HepG2 (cell line): ENCODE results near the gene DDX10. TPM values are rescaled to one million over a fixed set of nuclear protein-coding genes. Genes with fewer than 3 reads are reported as not detected.

Source experiments
- ATAC-seq: fragments of 200-7000 bp; cut with Tn5 transposase; 3 replicates; pipeline ENCODE4 v1.9.1; 2020; ENCODE audit warnings: mild to moderate bottlenecking, moderate library complexity
- BruUV-seq: library from RNA; stranded (reverse); fragments of 400-500 nt; replicated peaks from 2 replicates; lab custom pipeline; 2021; lab: Mats Ljungman, UMichigan
- CTCF ChIA-PET: fragments of 300-600 bp; formaldehyde crosslinking; extraction: SDS; loops from one replicate; lab custom pipeline; 2021; ENCODE audit warnings: low total read pairs, inconsistent platforms, low intra/inter-chr PET ratio; lab: Yijun Ruan, JAX
- POLR2A ChIA-PET: fragments of 350-600 bp; sonication (Branson Sonifier 250); formaldehyde crosslinking; loops from one replicate; lab custom pipeline; 2020; ENCODE audit warnings: antibody characterized with exemption, inconsistent platforms; lab: Yijun Ruan, JAX
- DNase-seq: peaks from one replicate; pipeline ENCODE4 v3.0.0-alpha.2; 2015; ENCODE audit warnings: low spot score
- FAIRE-seq: peaks from 3 replicates; lab custom pipeline; 2011; peaks lifted over from hg19 to GRCh38; lab: Jason Lieb, UNC
- H2AFZ ChIP-seq: one replicate; pipeline ENCODE4 v1.6.1; 2011; ENCODE audit warnings: low read length, inconsistent platforms
- H3K27ac ChIP-seq: fragments of 300-600 bp; 3 replicates; pipeline ENCODE4 v1.8.0; 2011; ENCODE audit warnings: mixed run types, mild to moderate bottlenecking, mixed read lengths, low read length, inconsistent platforms; ENCODE audit not compliant: insufficient read depth; ENCODE audit errors: extremely low read length
- H3K27me3 ChIP-seq, 2 experiments: fragments of 200-600 bp in 1 of 2; 2 replicates in 1 of 2; 3 replicates in 1 of 2; pipeline versions ENCODE4 v1.6.0 to v1.8.0; 2011; ENCODE audit warnings: low read length in 2 of 2, mild to moderate bottlenecking in 2 of 2, moderate library complexity in 2 of 2, inconsistent platforms in 1 of 2; ENCODE audit not compliant: insufficient read depth in 2 of 2, control insufficient read depth in 1 of 2
- H3K36me3 ChIP-seq, 2 experiments: fragments of 200-600 bp in 1 of 2; replicated peaks in 1 of 2; 2 replicates in 1 of 2; 3 replicates in 1 of 2; pipeline versions ENCODE4 v1.5.1 to v1.8.0; 2011; ENCODE audit warnings: low read length in 2 of 2, inconsistent platforms in 1 of 2; ENCODE audit not compliant: insufficient read depth in 2 of 2, control insufficient read depth in 1 of 2
- H3K4me1 ChIP-seq: 2 replicates; pipeline ENCODE4 v1.5.1; 2012; ENCODE audit warnings: low read length, inconsistent platforms; ENCODE audit not compliant: insufficient read depth
- H3K4me2 ChIP-seq: 2 replicates; pipeline ENCODE4 v1.6.0; 2011; ENCODE audit warnings: low read depth, low read length, inconsistent platforms
- H3K4me3 ChIP-seq, 3 experiments: fragments of 200-600 bp in 1 of 3; sonication (generic), shearing (Covaris generic) in 1 of 3; replicated peaks in 1 of 3; 2 replicates each; pipeline ENCODE4 v1.5.1; 2011 to 2016; ENCODE audit warnings: low read length in 3 of 3, inconsistent platforms in 2 of 3, low read depth in 2 of 3, mild to moderate bottlenecking in 2 of 3, control low read depth in 1 of 3, mixed read lengths in 1 of 3; ENCODE audit not compliant: insufficient read depth in 1 of 3
- H3K79me2 ChIP-seq: one replicate; pipeline ENCODE4 v1.6.1; 2011; ENCODE audit warnings: low read length, inconsistent platforms; ENCODE audit not compliant: insufficient read depth
- H3K9ac ChIP-seq: 2 replicates; pipeline ENCODE4 v1.6.0; 2011; ENCODE audit warnings: mild to moderate bottlenecking, low read depth, low read length, inconsistent platforms; ENCODE audit not compliant: insufficient read depth
- H3K9me3 ChIP-seq: 2 replicates; pipeline ENCODE4 v1.5.1; 2012; ENCODE audit warnings: mild to moderate bottlenecking, low read length
- H4K20me1 ChIP-seq: 2 replicates; pipeline ENCODE4 v1.6.0; 2011; ENCODE audit warnings: inconsistent platforms, mild to moderate bottlenecking, low read length, moderate library complexity; ENCODE audit not compliant: insufficient read depth
- AHR ChIP-seq: IDR thresholded peaks from 2 replicates; pipeline ENCODE4 v1.6.1; 2018; ENCODE audit warnings: missing genetic modification reagents, missing compliant biosample characterization
- ATRX ChIP-seq: sonication (generic); formaldehyde crosslinking; IDR thresholded peaks from 2 replicates; pipeline ENCODE4 v1.4.0; 2020; ENCODE audit warnings: missing genetic modification reagents, borderline replicate concordance
- HCFC1 ChIP-seq: fragments of 150-350 bp; IDR thresholded peaks from 2 replicates; pipeline ENCODE4 v1.6.1; 2014; ENCODE audit warnings: low read depth, low read length
- KLF9 ChIP-seq: IDR thresholded peaks from 2 replicates; pipeline ENCODE4 v1.6.1; 2016; ENCODE audit warnings: low read depth
- MTA3 ChIP-seq: sonication (generic); formaldehyde crosslinking; IDR thresholded peaks from 2 replicates; pipeline ENCODE4 v1.4.0; 2020; ENCODE audit warnings: missing genetic modification reagents
- MXI1 ChIP-seq: IDR thresholded peaks from 3 replicates; pipeline ENCODE4 v1.6.1; 2012; ENCODE audit warnings: low read depth, low read length, inconsistent platforms, borderline replicate concordance
- PBX3 ChIP-seq: sonication (generic); formaldehyde crosslinking; IDR thresholded peaks from 2 replicates; pipeline ENCODE4 v1.8.1; 2023; ENCODE audit warnings: missing genetic modification reagents, inconsistent platforms, borderline replicate concordance
- TRIM24 ChIP-seq: sonication (generic); formaldehyde crosslinking; IDR thresholded peaks from 2 replicates; pipeline ENCODE4 v1.8.0; 2022; ENCODE audit warnings: mild to moderate bottlenecking, missing genetic modification reagents
- XBP1 ChIP-seq: sonication (generic); formaldehyde crosslinking; IDR thresholded peaks from 2 replicates; pipeline ENCODE4 v1.5.0; 2020; ENCODE audit warnings: missing genetic modification reagents
- ZBTB8A ChIP-seq: sonication (generic); formaldehyde crosslinking; IDR thresholded peaks from 2 replicates; pipeline ENCODE4 v1.4.0; 2020; ENCODE audit warnings: mild to moderate bottlenecking, low read depth, missing genetic modification reagents, borderline replicate concordance
- ZNF460 ChIP-seq: sonication (generic); formaldehyde crosslinking; IDR thresholded peaks from 2 replicates; pipeline ENCODE4 v1.5.1; 2020; ENCODE audit warnings: missing genetic modification reagents, mild to moderate bottlenecking, borderline replicate concordance
- ZSCAN22 ChIP-seq: sonication (generic); formaldehyde crosslinking; IDR thresholded peaks from 2 replicates; pipeline ENCODE4 v1.4.0; 2020; ENCODE audit warnings: mild to moderate bottlenecking, missing genetic modification reagents
- ZSCAN30 ChIP-seq: sonication (generic); formaldehyde crosslinking; IDR thresholded peaks from 2 replicates; pipeline ENCODE4 v1.5.0; 2020; ENCODE audit warnings: mild to moderate bottlenecking, missing genetic modification reagents
- WGBS: methylation state at CpG from one replicate; pipeline ENCODE4 v1.1.6; 2017; ENCODE audit warnings: low lambda C conversion rate; 5-methylcytosine and 5-hydroxymethylcytosine counted together
- in situ Hi-C: cut with HindIII; loops from 2 replicates; pipeline ENCODE4 v1.10.0; 2017; ENCODE audit warnings: low pct_unique_long_range_greater_than_20kb; ENCODE audit not compliant: extremely low pct_ligation_motif_present
- intact Hi-C: fragments of 100-400 bp; cut with micrococcal nuclease; formaldehyde crosslinking; loops from one replicate; pipeline ENCODE4 v1.10.0; 2022; ENCODE audit not compliant: unreplicated experiment
- polyA plus RNA-seq, 8 experiments: library from polyadenylated mRNA; depleted of rRNA in 3 of 8; stranded (reverse) in 7 of 8; unstranded in 1 of 8; fragments of >200 nt; fragmentation: Illumina TruSeq in 4 of 8; extraction: Trizol in 4 of 8; gene quantifications; 2 replicates each; pipeline versions ENCODE4 v1.2.1 to v1.2.3, GENCODE V29; 2011 to 2016; ENCODE audit warnings: low read depth in 4 of 8, missing spikeins in 1 of 8, mixed read lengths in 1 of 8; ENCODE audit not compliant: insufficient read depth in 1 of 8
- total RNA-seq, 5 experiments: library from RNA; depleted of rRNA; stranded (reverse); fragments of >200 nt; fragmentation: Illumina TruSeq; extraction: Trizol; gene quantifications; 2 replicates each; pipeline ENCODE4 v1.2.3, GENCODE V29; 2016; ENCODE audit warnings: low read depth in 1 of 5
- TF ChIP-seq, protein P1 (sequence below): sonication (generic); formaldehyde crosslinking; IDR thresholded peaks from 2 replicates; pipeline ENCODE4 v1.9.0; 2022; ENCODE audit warnings: missing genetic modification reagents, mild to moderate bottlenecking, borderline replicate concordance

The DDX10 gene
- total and polyA plus RNA-seq, 2 of the 13 experiments (the other 11 are each of a cell fraction or from before 2014, with no cell fraction given), result 17.0 to 32.0 TPM

DNA sequence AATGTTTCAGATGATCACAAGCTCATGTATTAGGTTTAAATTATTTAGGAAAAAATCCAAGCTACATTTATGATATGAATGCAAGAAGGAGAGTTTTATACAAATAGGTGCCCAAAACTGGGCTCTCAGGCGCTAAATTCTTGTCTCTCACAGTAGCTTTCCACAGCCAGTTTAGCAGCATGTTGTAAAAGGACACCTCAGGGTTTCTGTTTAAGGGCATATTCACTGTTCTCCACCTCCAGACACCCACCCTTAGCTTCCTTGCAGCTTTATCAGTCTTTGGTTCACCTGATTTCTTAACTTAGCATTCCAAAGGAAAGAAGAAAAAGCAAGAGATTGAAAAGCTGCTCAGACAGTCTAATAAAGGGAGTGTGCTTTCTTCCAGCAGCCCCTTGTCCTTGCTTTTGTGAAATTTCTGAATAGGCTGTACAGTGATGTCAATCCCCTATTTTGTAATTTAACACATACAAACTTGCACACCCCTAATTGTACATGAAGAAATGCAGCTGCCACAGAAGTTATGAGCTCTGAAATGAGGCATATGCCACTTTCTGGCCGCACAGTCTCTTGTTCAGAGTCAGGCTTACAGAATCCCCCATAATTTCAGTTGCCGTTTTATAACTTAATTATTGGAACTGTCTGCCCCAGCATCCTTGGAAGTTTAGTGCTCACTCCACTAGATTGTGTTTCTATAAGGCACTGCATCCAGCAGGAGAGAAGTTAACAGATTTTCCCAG is 262.1 kb downstream of the DDX10 start:
- BruUV-seq, result no TSS peak
- FAIRE-seq, result no peak
- POLR2A ChIA-PET, result no interaction called here

GRCh38 chr11:108927791-108928545 is 263.1 kb downstream of the DDX10 start:
- WGBS, result 95% methylated on average over 7 of the region's 7 CpGs
- no peaks in the 10 kb centered on the region for H3K4me1 ChIP-seq

More for the DNA sequence above, 262.1 kb downstream of the DDX10 start:
- Histone ChIP-seq H3K4me2 (no peak overlapping the region), H3K9me3 (no peaks in the 10 kb centered on the region), H3K9ac (no peak overlapping the region), H4K20me1 (no peaks in the 10 kb centered on the region), H3K36me3 (no peaks in the 10 kb centered on the region; a peak in 1 of 5 replicates), H3K27ac (no peak overlapping the region), H2AFZ (no peak overlapping the region), H3K4me3 (no peak overlapping the region), H3K4me1 (no peaks in the 10 kb centered on the region), H3K27me3 (no peaks in the 10 kb centered on the region), H3K79me2 (no peaks in the 10 kb centered on the region)
- ATAC-seq (no peak), DNase-seq (no peak)
- intact Hi-C loops (no loop called here), in situ Hi-C loops (no loop called here)
- no peak for TF ChIP-seq MTA3
- CTCF ChIA-PET, result no interaction called here
- 92% methylated on average over 3 of the region's 3 CpGs for WGBS

More at GRCh38 chr11:108927791-108928545, 263.1 kb downstream of the DDX10 start:
- no peak overlapping the region for H3K4me2 ChIP-seq
- no peaks in the 10 kb centered on the region for H4K20me1 ChIP-seq
- no peak overlapping the region for H3K4me3 ChIP-seq
- no peak for ATAC-seq
- H3K36me3 ChIP-seq, result no peaks in the 10 kb centered on the region; a peak in 1 of 5 replicates
- intact Hi-C loops (no loop called here), in situ Hi-C loops (no loop called here)
- ChIA-PET POLR2A (no interaction called here), CTCF (no interaction called here)
- no peaks in the 10 kb centered on the region for H3K9me3 ChIP-seq
- no peaks in the 10 kb centered on the region for H3K79me2 ChIP-seq
- DNase-seq, result no peak
- no peak overlapping the region for H2AFZ ChIP-seq
- TF ChIP-seq ATRX (CRISPR knock-in tag) (no peak), MXI1 (no peak), AHR (CRISPR knock-in tag) (no peak), ZNF460 (CRISPR knock-in tag) (no peak), PBX3 (CRISPR knock-in tag) (no peak), ZBTB8A (no peak), XBP1 (CRISPR knock-in tag) (no peak), TRIM24 (CRISPR knock-in tag) (no peak), ZSCAN30 (no peak), ZSCAN22 (CRISPR knock-in tag) (no peak), HCFC1 (no peak), KLF9 (CRISPR knock-in tag) (no peak)
- TF ChIP-seq, protein P1, sequence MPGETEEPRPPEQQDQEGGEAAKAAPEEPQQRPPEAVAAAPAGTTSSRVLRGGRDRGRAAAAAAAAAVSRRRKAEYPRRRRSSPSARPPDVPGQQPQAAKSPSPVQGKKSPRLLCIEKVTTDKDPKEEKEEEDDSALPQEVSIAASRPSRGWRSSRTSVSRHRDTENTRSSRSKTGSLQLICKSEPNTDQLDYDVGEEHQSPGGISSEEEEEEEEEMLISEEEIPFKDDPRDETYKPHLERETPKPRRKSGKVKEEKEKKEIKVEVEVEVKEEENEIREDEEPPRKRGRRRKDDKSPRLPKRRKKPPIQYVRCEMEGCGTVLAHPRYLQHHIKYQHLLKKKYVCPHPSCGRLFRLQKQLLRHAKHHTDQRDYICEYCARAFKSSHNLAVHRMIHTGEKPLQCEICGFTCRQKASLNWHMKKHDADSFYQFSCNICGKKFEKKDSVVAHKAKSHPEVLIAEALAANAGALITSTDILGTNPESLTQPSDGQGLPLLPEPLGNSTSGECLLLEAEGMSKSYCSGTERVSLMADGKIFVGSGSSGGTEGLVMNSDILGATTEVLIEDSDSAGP, result no peak
- FAIRE-seq, result no peak
- H3K9ac ChIP-seq, result no peak overlapping the region
- H3K27me3 ChIP-seq, result no peaks in the 10 kb centered on the region
- no TSS peak for BruUV-seq
- H3K27ac ChIP-seq, result no peak overlapping the region
